Lower leg skin (tissue), 4 donors: ENCODE data around the gene DSCAML1. TPM values are rescaled to one million over a fixed set of nuclear protein-coding genes. Genes with fewer than 3 reads are reported as not detected.

Experiments
- DNase-seq, 2 donors: peaks; one replicate each; pipeline ENCODE4 v3.0.0-alpha.2; 2019; ENCODE audit warnings: low spot score in 2 of 2
- H3K4me3 ChIP-seq: fragments of 200-600 bp; sonication (generic); 2 replicates; pipeline ENCODE4 v1.5.1; 2017; ENCODE audit warnings: mild to moderate bottlenecking, low read depth; ENCODE audit not compliant: poor library complexity, severe bottlenecking
- POLR2A ChIP-seq, 2 donors: fragments of 450-650 bp; IDR thresholded peaks; one replicate each; pipeline ENCODE4 v1.6.1; 2016 to 2017; ENCODE audit warnings: antibody characterized with exemption in 2 of 2, mild to moderate bottlenecking in 1 of 2, moderate library complexity in 1 of 2
- WGBS, 2 donors: methylation state at CpG; one replicate each; pipeline ENCODE4 v1.1.5; 2018; 5-methylcytosine and 5-hydroxymethylcytosine counted together
- intact Hi-C: fragments of 100-400 bp; cut with DNase I; formaldehyde crosslinking; loops from one replicate; pipeline ENCODE4 v1.15.0; 2023; ENCODE audit warnings: low total_unique reads
- total RNA-seq, 4 donors: library from RNA; depleted of rRNA; stranded (reverse); fragments of >200 nt; gene quantifications; one replicate each; pipeline ENCODE4 v1.1.0, GENCODE V29; 2016
- TF ChIP-seq, protein P1 (sequence below), 3 donors: fragments of 450-650 bp; IDR thresholded peaks; one replicate each; pipeline ENCODE4 v1.5.1; 2016; ENCODE audit warnings: antibody characterized with exemption in 3 of 3, mild to moderate bottlenecking in 3 of 3, moderate library complexity in 2 of 3

The DSCAML1 gene
- total RNA-seq, 4 donors from 2014 or later: 0.07 to 0.13 (median 0.08) TPM

DNA sequence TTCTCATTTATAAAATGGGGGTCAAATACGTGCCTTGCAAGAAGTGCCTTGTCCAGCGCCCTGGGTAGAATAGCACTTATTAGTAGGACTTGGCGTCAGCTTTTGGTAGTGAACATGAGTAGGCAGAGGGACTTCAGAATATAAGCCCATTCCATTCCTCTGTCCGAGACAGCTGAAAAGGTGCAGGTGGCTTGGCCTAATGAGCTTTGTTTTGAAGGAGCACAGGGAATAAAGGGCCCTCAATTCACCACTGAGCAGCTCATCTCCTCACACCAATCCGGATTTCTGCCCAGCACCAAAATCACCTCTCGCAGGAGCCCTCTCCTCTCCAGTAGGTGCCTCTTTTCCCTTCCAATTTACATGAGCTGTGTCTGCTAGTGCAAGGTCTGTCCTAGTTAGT is 91.2 kb downstream of the DSCAML1 start:
- WGBS, 2 donors: 87 to 89% methylated on average over 6 of the region's 6 CpGs

DNA sequence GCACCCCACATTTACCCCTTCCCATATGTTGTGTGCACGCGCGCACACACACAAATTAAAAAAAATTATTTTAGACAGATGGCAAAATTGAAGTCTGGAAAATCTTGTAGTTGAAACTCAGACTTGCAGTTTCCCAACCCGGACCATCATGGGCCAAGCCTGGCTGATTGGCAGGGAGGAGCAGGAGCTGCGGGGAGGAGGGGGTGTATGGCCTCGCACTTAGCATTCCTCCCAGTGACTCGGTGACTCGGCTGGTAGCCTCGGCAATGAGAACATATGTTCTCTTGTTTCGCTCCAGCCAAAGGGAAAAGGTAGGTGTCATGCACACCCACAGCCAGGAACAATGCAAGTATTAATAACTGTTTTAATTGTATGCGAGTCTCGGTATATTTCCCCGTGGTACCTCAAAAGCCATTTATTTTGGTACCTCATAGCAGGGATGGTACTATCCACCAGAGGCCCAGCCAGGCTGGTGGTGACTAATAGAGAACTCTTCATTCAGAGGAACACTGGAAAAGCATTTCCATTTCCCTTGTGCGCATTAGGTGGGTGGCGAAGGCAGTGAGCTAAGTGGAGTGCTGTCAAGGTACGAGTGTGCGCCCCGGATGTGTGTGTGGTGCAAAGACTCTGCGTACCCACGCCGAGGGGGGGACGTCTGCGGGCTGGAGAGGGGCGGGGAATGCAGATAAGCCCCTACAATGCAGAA is 92.5 kb downstream of the DSCAML1 start:
- no peak for TF ChIP-seq POLR2A (IDR thresholded peaks at IDR 0.05)
- TF ChIP-seq, protein P1, sequence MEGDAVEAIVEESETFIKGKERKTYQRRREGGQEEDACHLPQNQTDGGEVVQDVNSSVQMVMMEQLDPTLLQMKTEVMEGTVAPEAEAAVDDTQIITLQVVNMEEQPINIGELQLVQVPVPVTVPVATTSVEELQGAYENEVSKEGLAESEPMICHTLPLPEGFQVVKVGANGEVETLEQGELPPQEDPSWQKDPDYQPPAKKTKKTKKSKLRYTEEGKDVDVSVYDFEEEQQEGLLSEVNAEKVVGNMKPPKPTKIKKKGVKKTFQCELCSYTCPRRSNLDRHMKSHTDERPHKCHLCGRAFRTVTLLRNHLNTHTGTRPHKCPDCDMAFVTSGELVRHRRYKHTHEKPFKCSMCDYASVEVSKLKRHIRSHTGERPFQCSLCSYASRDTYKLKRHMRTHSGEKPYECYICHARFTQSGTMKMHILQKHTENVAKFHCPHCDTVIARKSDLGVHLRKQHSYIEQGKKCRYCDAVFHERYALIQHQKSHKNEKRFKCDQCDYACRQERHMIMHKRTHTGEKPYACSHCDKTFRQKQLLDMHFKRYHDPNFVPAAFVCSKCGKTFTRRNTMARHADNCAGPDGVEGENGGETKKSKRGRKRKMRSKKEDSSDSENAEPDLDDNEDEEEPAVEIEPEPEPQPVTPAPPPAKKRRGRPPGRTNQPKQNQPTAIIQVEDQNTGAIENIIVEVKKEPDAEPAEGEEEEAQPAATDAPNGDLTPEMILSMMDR (IDR thresholded peaks at IDR 0.05): no peak
- 68 to 75% methylated on average over 24 of the region's 24 CpGs for WGBS, 2 donors
- no peak overlapping the region for H3K4me3 ChIP-seq
- intact Hi-C loops: no loop called here
- no peak for DNase-seq

More for the DNA sequence above, 91.2 kb downstream of the DSCAML1 start:
- no peak overlapping the region for H3K4me3 ChIP-seq
- no peak for DNase-seq
- TF ChIP-seq, protein P1 (IDR thresholded peaks at IDR 0.05): no peak
- TF ChIP-seq POLR2A (IDR thresholded peaks at IDR 0.05): no peak
- intact Hi-C loops: no loop called here

DNA sequence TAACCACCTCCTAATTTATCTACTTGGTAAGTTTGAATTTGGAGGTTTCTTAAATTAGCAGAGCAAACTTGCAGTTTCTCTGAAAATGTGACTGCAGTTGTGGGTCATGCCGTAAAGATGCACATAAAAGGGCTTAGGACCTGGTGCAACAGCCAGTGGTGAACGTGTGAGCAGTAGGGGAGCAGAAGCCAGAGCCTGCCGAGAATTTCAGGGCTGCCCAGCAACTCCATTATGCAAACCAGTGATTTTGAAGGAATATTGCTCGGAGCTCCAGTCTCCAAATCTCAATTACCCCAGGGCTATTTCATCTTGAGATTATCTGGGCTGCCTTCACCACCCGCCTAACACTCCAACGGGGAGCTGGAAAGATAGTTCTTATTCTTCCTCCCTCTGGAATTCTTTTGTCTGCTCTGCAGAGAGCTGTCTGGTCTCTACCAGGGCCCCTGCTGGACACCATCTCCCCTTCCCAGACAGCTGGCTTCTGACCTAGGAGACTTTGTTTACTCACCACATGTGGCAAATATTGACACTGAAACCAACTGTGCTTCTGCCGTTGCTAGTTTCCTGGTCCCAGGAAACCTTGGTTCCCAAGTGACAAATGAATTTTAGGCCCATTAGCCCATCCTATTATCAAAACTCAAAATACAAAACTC is 93.9 kb downstream of the DSCAML1 start:
- no peak for TF ChIP-seq POLR2A (IDR thresholded peaks at IDR 0.05)
- TF ChIP-seq, protein P1 (IDR thresholded peaks at IDR 0.05): no peak
- DNase-seq: no peak
- 47 to 63% methylated on average over 7 of the region's 7 CpGs for WGBS, 2 donors
- intact Hi-C loops: no loop called here
- H3K4me3 ChIP-seq: no peak overlapping the region

DNA sequence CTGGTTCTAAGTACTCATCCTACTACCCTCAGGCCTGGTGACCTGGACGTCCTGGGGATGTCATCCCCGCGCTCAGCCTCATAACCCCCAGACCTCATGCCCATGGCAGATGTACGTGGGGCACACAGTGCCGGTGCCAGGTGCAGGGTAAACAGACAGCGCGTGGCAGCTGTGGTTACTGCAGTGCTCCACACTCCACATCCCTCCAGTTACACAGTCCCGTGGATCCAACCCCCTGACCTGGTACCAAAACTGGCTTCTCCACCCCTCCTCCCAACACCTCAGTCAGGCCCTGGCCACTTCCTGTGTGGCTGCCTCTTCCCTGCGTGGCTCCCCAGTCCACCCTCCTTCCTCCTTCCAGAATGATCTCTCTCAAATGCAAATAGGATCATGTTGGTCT is 95.2 kb downstream of the DSCAML1 start:
- DNase-seq: no peak
- intact Hi-C loops: no loop called here
- no peak for TF ChIP-seq POLR2A (IDR thresholded peaks at IDR 0.05)
- TF ChIP-seq, protein P1 (IDR thresholded peaks at IDR 0.05): no peak
- H3K4me3 ChIP-seq: no peak overlapping the region
- WGBS, 2 donors: 84 to 90% methylated on average over 9 of the region's 9 CpGs

DNA sequence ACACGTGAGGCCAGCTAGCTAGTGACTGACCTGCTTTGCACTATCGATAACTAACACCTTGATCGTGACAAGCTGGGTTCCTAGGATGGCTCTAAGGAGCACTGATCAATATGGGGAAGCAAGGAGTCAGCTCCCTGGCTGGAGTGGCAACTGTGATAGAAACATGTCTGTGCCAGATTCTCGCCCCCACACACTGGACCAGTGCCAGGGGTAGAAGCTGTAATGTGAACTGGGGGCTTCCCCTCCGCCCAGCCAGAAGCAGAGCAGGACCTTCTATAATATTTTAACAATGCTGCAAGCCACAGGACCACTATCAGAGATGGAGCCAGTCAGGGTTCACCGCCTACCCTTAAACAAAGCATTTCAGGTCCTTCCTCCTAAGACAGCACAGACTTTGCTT is 96.5 kb downstream of the DSCAML1 start:
- intact Hi-C loops: no loop called here

More for the DNA sequence above, 96.5 kb downstream of the DSCAML1 start:
- DNase-seq: no peak
- H3K4me3 ChIP-seq: no peak overlapping the region
- TF ChIP-seq, protein P1 (IDR thresholded peaks at IDR 0.05): no peak
- TF ChIP-seq POLR2A (IDR thresholded peaks at IDR 0.05): no peak
- 75 to 90% methylated on average over 6 of the region's 6 CpGs for WGBS, 2 donors
